Nephron progenitor cell (in vitro differentiated cells): ENCODE data around the gene UCP2.
A peak's percentile ranks its signal among the peaks of the same experiment; 100 is the strongest.

Experiments
- DNase-seq: peaks from one replicate; pipeline ENCODE4 v3.0.0; 2021
- H3K27ac Mint-ChIP-seq: 2 replicates; pipeline ENCODE4 v1.8.0; 2021; ENCODE audit warnings: mild to moderate bottlenecking, moderate library complexity, mixed read lengths
- H3K27me3 Mint-ChIP-seq: 2 replicates; pipeline ENCODE4 v1.8.0; 2021; ENCODE audit warnings: mild to moderate bottlenecking, low read depth, mixed read lengths; ENCODE audit not compliant: poor library complexity
- H3K36me3 Mint-ChIP-seq: 2 replicates; pipeline ENCODE4 v1.8.0; 2021; ENCODE audit warnings: low read depth, mixed read lengths
- H3K4me1 Mint-ChIP-seq: 2 replicates; pipeline ENCODE4 v1.8.0; 2021; ENCODE audit warnings: mixed read lengths
- H3K4me3 Mint-ChIP-seq: 2 replicates; pipeline ENCODE4 v1.8.0; 2021; ENCODE audit warnings: mild to moderate bottlenecking, moderate library complexity, mixed read lengths
- H3K9me3 Mint-ChIP-seq: 2 replicates; pipeline ENCODE4 v1.8.0; 2021; ENCODE audit warnings: mild to moderate bottlenecking, moderate library complexity, mixed read lengths
- CTCF ChIP-seq: fragments of 200-600 bp; sonication (generic); IDR thresholded peaks from 2 replicates; pipeline ENCODE4 v1.5.0; 2021; ENCODE audit warnings: antibody characterized with exemption

UCP2 gene

GRCh38 chr11:73951797-73952196 lies 30.8 kb downstream of the UCP2 start:
- H3K4me3 Mint-ChIP-seq = no peak overlapping the region
- H3K27me3 Mint-ChIP-seq = peaks cover 12% of the 10 kb centered on the region
- H3K4me1 Mint-ChIP-seq = peaks cover 47% of the 10 kb centered on the region
- H3K9me3 Mint-ChIP-seq = peaks cover 7% of the 10 kb centered on the region
- peaks cover 8% of the 10 kb centered on the region for H3K36me3 Mint-ChIP-seq
- H3K27ac Mint-ChIP-seq = peak overlapping the region; percentile 49
- no peak for DNase-seq
- no peak for TF ChIP-seq CTCF

GRCh38 chr11:73950869-73951710 lies 31.6 kb downstream of the UCP2 start, which contains the start of gene DNAJB13:
Gene DNAJB13 (plus strand): TSS chr11:73951026. CDS start chr11:73951070, 44 bp downstream.
- no peak within 1 kb of the TSS for H3K4me3 Mint-ChIP-seq
- peaks cover 15% of the 10 kb centered on the region for H3K36me3 Mint-ChIP-seq
- peaks cover 10% of the 10 kb centered on the region for H3K27me3 Mint-ChIP-seq
- no peak for TF ChIP-seq CTCF
- H3K4me1 Mint-ChIP-seq = peaks cover 40% of the 10 kb centered on the region
- peak within 1 kb of the TSS; percentile 49 for H3K27ac Mint-ChIP-seq
- peak; percentile 68 for DNase-seq
- peaks cover 10% of the 10 kb centered on the region for H3K9me3 Mint-ChIP-seq

- Mint-ChIP-seq H3K4me3 (no peak overlapping the region), H3K4me1 (peaks cover 36% of the 10 kb centered on the region), H3K27me3 (peaks cover 8% of the 10 kb centered on the region), H3K27ac (no peak overlapping the region), H3K36me3 (peaks cover 15% of the 10 kb centered on the region), H3K9me3 (peaks cover 13% of the 10 kb centered on the region)
- no peak for TF ChIP-seq CTCF
- DNase-seq = no peak
Measured at GRCh38 chr11:73949912-73950311, 32.7 kb downstream of the UCP2 start.

- DNase-seq = no peak
- TF ChIP-seq CTCF = no peak
- H3K36me3 Mint-ChIP-seq = peaks cover 17% of the 10 kb centered on the region
- H3K4me3 Mint-ChIP-seq = no peak overlapping the region
- H3K9me3 Mint-ChIP-seq = peaks cover 15% of the 10 kb centered on the region
- peak overlapping the region; percentile 33 for H3K27ac Mint-ChIP-seq
- peaks cover 36% of the 10 kb centered on the region for H3K4me1 Mint-ChIP-seq
- peaks cover 6% of the 10 kb centered on the region for H3K27me3 Mint-ChIP-seq
Measured at GRCh38 chr11:73949246-73949645, 33.4 kb downstream of the UCP2 start.

- Mint-ChIP-seq H3K36me3 (peaks cover 22% of the 10 kb centered on the region), H3K4me3 (no peak overlapping the region), H3K27ac (no peak overlapping the region), H3K27me3 (peaks cover 6% of the 10 kb centered on the region), H3K4me1 (peaks cover 19% of the 10 kb centered on the region), H3K9me3 (peaks cover 24% of the 10 kb centered on the region)
- TF ChIP-seq CTCF = no peak
- no peak for DNase-seq
Measured at GRCh38 chr11:73946798-73947458, 35.7 kb downstream of the UCP2 start.
